ENCODE results near the gene UQCRH. TPM values are rescaled to one million over a fixed set of nuclear protein-coding genes. Genes with fewer than 3 reads are reported as not detected.
"Not testable (repeated sequence)": the region's sequence is repeated elsewhere in the genome, so short reads cannot be mapped to it uniquely, and the experiment has no call there.

Gene UQCRH
- total RNA-seq, 2 experiments from 2014 or later: 101 to 103 TPM

DNA sequence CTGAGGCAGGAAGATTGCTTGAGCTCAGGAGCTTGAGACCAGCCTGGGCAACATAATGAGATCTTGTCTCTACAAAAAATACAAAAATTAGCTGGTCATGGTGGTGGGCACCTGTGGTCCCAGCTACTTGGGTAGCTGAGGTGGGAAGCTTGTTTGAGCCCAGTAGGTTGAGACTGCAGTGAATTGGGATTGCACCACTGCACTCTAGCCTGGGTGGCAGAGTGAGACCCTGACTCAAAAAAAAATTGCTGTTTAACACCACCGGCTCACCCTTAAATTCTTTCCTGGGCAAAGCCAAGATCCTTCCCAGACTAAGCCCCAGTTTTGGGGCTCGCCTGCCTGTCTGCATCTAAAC, 30.5 kb downstream of the UQCRH start:
- ATAC-seq (ENCODE audit: poor library complexity): no peak
- H3K36me3 ChIP-seq (ENCODE audit: insufficient read depth, low read length): no peaks in the 10 kb centered on the region
- H3K4me1 ChIP-seq (ENCODE audit: insufficient read depth, low read length): no peaks in the 10 kb centered on the region
- no peaks in the 10 kb centered on the region for H3K27me3 ChIP-seq (ENCODE audit: control insufficient read depth in 1 of 2, insufficient read depth in 2 of 2, low read length in 2 of 2)
- Mint-ChIP-seq H3K9me3 (no peaks in the 10 kb centered on the region), H3K4me3 (no peak overlapping the region), H3K27ac (no peak overlapping the region), H3K4me1 (ENCODE audit: low read depth) (no peaks in the 10 kb centered on the region), H3K27me3 (no peaks in the 10 kb centered on the region), H3K36me3 (ENCODE audit: low read depth) (no peaks in the 10 kb centered on the region)
- DNase-seq: no peak
- TF ChIP-seq, protein P1, sequence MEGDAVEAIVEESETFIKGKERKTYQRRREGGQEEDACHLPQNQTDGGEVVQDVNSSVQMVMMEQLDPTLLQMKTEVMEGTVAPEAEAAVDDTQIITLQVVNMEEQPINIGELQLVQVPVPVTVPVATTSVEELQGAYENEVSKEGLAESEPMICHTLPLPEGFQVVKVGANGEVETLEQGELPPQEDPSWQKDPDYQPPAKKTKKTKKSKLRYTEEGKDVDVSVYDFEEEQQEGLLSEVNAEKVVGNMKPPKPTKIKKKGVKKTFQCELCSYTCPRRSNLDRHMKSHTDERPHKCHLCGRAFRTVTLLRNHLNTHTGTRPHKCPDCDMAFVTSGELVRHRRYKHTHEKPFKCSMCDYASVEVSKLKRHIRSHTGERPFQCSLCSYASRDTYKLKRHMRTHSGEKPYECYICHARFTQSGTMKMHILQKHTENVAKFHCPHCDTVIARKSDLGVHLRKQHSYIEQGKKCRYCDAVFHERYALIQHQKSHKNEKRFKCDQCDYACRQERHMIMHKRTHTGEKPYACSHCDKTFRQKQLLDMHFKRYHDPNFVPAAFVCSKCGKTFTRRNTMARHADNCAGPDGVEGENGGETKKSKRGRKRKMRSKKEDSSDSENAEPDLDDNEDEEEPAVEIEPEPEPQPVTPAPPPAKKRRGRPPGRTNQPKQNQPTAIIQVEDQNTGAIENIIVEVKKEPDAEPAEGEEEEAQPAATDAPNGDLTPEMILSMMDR (IDR thresholded peaks at IDR 0.05): no peak
- CTCF ChIA-PET: interaction anchor here (0.8 to 1.8 kb wide), 2 partner anchors 14 to 23 kb away, joined by 3 to 8 read pairs; no protein-coding TSS in a partner anchor
- no peak overlapping the region for H3K27ac ChIP-seq (ENCODE audit: low read depth in 1 of 2, low read length in 2 of 2)
- H3K9me3 ChIP-seq (ENCODE audit: control insufficient read depth in 1 of 2, insufficient read depth in 1 of 2, low read length in 2 of 2): no peaks in the 10 kb centered on the region
- POLR2A ChIA-PET: no interaction called here
- intact Hi-C loops (cut with DNase I, micrococcal nuclease): no loop called here
- no peak overlapping the region for H3K4me3 ChIP-seq (ENCODE audit: low read length)

DNA sequence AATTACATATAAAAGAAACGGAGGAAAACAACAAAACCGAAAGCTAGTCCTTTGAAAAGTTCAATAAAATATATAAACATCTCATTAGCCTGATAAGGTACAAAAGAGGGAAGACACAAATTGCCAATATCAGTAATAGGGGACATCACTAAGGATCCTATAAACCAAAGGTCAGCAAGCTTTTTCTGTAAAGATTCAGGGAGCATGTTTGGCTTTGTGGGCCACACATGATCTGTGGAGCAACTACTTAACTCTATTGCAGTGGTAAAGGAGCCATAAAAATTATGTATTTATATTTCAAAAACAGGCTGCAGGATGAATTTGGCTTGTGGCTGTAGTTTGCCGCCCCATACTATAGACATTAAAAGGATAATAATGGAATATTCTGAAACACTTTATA, 31.6 kb downstream of the UQCRH start:
- H3K4me1 ChIP-seq (ENCODE audit: insufficient read depth, low read length): peaks cover 9% of the 10 kb centered on the region
- no peak overlapping the region for H3K4me3 Mint-ChIP-seq
- CTCF ChIA-PET: interaction anchor here (0.6 kb wide), 1 partner anchor 609 kb away, joined by 3 read pairs; no protein-coding TSS in a partner anchor

DNA sequence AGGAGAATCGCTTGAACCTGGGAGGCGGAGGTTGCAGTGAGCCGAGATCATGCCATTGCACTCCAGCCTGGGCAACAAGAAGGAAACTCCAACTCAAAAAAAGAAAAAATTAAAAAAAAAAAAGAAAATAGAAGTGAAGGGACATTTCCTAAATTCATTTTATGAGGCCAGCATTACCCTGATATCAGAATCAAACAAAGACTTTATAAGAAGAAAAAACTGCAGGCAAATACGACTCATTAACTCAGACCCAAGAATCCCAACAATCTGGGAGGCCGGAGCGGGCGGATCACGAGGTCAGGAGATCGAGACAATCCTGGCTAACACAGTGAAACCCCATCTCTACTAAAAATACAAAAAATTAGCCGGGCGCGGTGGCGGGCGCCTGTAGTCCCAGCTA, 33.9 kb downstream of the UQCRH start:
- H3K4me3 Mint-ChIP-seq; H3K27me3 ChIP-seq (ENCODE audit: control insufficient read depth in 1 of 2, insufficient read depth in 2 of 2, low read length in 2 of 2); H3K27ac Mint-ChIP-seq; H3K9me3 Mint-ChIP-seq; H3K4me3 ChIP-seq (ENCODE audit: low read length); DNase-seq; H3K27me3 Mint-ChIP-seq; POLR2A ChIA-PET; H3K27ac ChIP-seq (ENCODE audit: low read depth in 1 of 2, low read length in 2 of 2); intact Hi-C loops (cut with DNase I, micrococcal nuclease); ATAC-seq (ENCODE audit: poor library complexity); H3K9me3 ChIP-seq (ENCODE audit: control insufficient read depth in 1 of 2, insufficient read depth in 1 of 2, low read length in 2 of 2); H3K36me3 ChIP-seq (ENCODE audit: insufficient read depth, low read length): not testable (repeated sequence)
- Mint-ChIP-seq H3K4me1 (ENCODE audit: low read depth) (peaks cover 28% of the 10 kb centered on the region), H3K36me3 (ENCODE audit: low read depth) (peaks cover 15% of the 10 kb centered on the region)
- peaks cover 26% of the 10 kb centered on the region for H3K4me1 ChIP-seq (ENCODE audit: insufficient read depth, low read length)
- CTCF ChIA-PET: interaction anchor here (2.1 kb wide), 1 partner anchor 11 kb away, joined by 5 read pairs; no protein-coding TSS in a partner anchor

More for the DNA sequence above, 31.6 kb downstream of the UQCRH start:
- no peak overlapping the region for H3K4me3 ChIP-seq (ENCODE audit: low read length)
- Mint-ChIP-seq H3K9me3 (no peaks in the 10 kb centered on the region), H3K36me3 (ENCODE audit: low read depth) (no peaks in the 10 kb centered on the region), H3K4me1 (ENCODE audit: low read depth) (peaks cover 5% of the 10 kb centered on the region), H3K27me3 (no peaks in the 10 kb centered on the region), H3K27ac (no peak overlapping the region)
- no peak overlapping the region for H3K27ac ChIP-seq (ENCODE audit: low read depth in 1 of 2, low read length in 2 of 2)
- H3K27me3 ChIP-seq (ENCODE audit: control insufficient read depth in 1 of 2, insufficient read depth in 2 of 2, low read length in 2 of 2): no peaks in the 10 kb centered on the region
- TF ChIP-seq, protein P1 (IDR thresholded peaks at IDR 0.05): no peak
- POLR2A ChIA-PET: no interaction called here
- H3K9me3 ChIP-seq (ENCODE audit: control insufficient read depth in 1 of 2, insufficient read depth in 1 of 2, low read length in 2 of 2): peaks cover 0 to 6% of the 10 kb centered on the region in 2 experiments
- H3K36me3 ChIP-seq (ENCODE audit: insufficient read depth, low read length): no peaks in the 10 kb centered on the region
- intact Hi-C loops (cut with DNase I, micrococcal nuclease): no loop called here
- ATAC-seq (ENCODE audit: poor library complexity): no peak
- no peak for DNase-seq

All from CD4-positive, alpha-beta T cell (primary cell).